ENCODE data around the gene RPL31.
A peak's percentile ranks its signal among the peaks of the same experiment; 100 is the strongest.

Gene RPL31

GRCh38 chr2:100976061-100976460 lies 26.0 kb upstream of the RPL31 start:
- Histone ChIP-seq H3K9me3 (ENCODE audit: control insufficient read depth, low read length) (no peaks in the 10 kb centered on the region), H3K27me3 (replicated peaks; ENCODE audit: control insufficient read depth, insufficient read depth, low read length) (no peaks in the 10 kb centered on the region), H3K9ac (ENCODE audit: low read length) (no peak overlapping the region), H3K4me3 (ENCODE audit: low read length) (no peak overlapping the region), H3K36me3 (ENCODE audit: control insufficient read depth, insufficient read depth, low read length, severe bottlenecking) (peaks cover 87% of the 10 kb centered on the region), H3K4me1 (ENCODE audit: control insufficient read depth, insufficient read depth, low read length) (peaks cover 3% of the 10 kb centered on the region)
- no peak for DNase-seq (ENCODE audit: low read depth)

DNA sequence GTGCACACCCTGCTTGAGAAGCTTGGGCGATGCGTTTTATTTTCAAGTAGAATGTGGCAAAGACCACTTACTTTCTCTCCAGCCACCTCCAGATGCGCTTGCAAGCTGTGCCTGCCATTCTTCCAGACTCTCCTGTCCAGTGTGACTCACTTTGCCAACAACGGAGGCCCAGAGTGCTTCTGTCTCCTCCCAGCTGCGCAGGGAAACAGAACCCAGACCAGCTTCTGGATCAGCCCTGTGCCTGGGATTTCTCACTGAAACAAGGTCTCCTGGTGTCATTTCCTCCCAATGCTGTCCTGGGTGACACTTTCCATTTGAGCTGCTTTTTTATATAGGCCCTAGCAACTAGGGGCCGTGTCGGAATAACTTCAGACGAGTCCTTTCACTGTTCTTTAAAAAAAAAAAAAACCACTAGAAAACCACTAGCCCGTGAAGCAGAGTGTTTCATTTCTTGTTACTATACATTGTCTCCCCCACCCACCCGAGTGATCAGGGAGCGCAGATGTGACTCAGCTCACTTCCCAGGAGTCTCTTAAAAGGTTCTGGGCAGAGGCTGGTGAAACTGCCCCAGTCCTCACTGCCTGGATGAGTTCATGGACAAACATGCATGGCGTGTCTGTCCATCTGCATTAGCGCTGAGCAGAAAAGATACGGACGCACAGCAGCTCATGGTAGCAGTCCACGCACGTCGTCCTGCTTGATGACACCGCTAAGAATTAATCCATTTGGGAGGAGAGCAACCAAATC lies 25.3 kb upstream of the RPL31 start:
- Histone ChIP-seq H3K36me3 (ENCODE audit: control insufficient read depth, insufficient read depth, low read length, severe bottlenecking) (peaks cover 80% of the 10 kb centered on the region), H3K4me3 (ENCODE audit: low read length) (no peak overlapping the region), H3K27me3 (replicated peaks; ENCODE audit: control insufficient read depth, insufficient read depth, low read length) (no peaks in the 10 kb centered on the region), H3K9ac (ENCODE audit: low read length) (no peak overlapping the region), H3K9me3 (ENCODE audit: control insufficient read depth, low read length) (no peaks in the 10 kb centered on the region), H3K4me1 (ENCODE audit: control insufficient read depth, insufficient read depth, low read length) (peaks cover 3% of the 10 kb centered on the region)
- DNase-seq (ENCODE audit: low read depth) = no peak

- Histone ChIP-seq H3K27me3 (replicated peaks; ENCODE audit: control insufficient read depth, insufficient read depth, low read length) (no peaks in the 10 kb centered on the region), H3K9ac (ENCODE audit: low read length) (no peak overlapping the region), H3K4me1 (ENCODE audit: control insufficient read depth, insufficient read depth, low read length) (peaks cover 3% of the 10 kb centered on the region), H3K36me3 (ENCODE audit: control insufficient read depth, insufficient read depth, low read length, severe bottlenecking) (peaks cover 80% of the 10 kb centered on the region), H3K9me3 (ENCODE audit: control insufficient read depth, low read length) (no peaks in the 10 kb centered on the region), H3K4me3 (ENCODE audit: low read length) (no peak overlapping the region)
- no peak for DNase-seq (ENCODE audit: low read depth)
Observed at GRCh38 chr2:100977511-100977910, 24.6 kb upstream of the RPL31 start.

DNA sequence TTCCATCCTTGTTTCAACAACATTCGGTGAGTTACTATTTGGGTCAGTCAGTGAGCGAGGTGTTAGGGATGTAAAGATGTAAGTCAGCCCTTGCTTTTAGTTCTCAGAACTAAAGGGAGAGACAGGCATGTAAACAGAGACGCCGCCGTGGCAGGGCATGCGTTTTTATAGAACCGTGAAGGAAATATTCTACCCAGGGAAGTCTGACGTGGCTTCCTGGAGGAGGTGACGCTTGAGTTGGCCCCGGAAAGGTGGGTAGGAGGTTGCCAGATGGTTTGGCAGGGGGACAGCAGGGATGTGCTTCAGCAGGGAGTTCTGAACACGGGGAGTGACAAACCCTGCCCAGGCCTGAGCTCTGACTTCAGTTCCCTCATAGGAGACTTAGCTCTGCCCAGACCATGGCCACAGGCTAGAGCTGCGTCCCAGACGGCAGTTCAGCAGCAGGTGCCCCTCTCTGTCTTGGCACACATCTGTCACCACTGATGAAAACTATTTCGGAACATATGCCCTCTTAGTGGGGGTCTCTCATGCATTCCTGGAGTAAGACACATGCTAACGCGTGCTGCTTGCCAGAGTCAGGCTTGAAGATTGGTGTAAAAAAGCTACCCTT lies 23.4 kb upstream of the RPL31 start:
- H3K27me3 ChIP-seq (replicated peaks; ENCODE audit: control insufficient read depth, insufficient read depth, low read length) = no peaks in the 10 kb centered on the region
- H3K9me3 ChIP-seq (ENCODE audit: control insufficient read depth, low read length) = no peaks in the 10 kb centered on the region
- H3K36me3 ChIP-seq (ENCODE audit: control insufficient read depth, insufficient read depth, low read length, severe bottlenecking) = peaks cover 77% of the 10 kb centered on the region
- peak; percentile 60 for DNase-seq (ENCODE audit: low read depth)
- no peak overlapping the region for H3K4me3 ChIP-seq (ENCODE audit: low read length)
- H3K9ac ChIP-seq (ENCODE audit: low read length) = no peak overlapping the region
- peaks cover 3% of the 10 kb centered on the region for H3K4me1 ChIP-seq (ENCODE audit: control insufficient read depth, insufficient read depth, low read length)

DNA sequence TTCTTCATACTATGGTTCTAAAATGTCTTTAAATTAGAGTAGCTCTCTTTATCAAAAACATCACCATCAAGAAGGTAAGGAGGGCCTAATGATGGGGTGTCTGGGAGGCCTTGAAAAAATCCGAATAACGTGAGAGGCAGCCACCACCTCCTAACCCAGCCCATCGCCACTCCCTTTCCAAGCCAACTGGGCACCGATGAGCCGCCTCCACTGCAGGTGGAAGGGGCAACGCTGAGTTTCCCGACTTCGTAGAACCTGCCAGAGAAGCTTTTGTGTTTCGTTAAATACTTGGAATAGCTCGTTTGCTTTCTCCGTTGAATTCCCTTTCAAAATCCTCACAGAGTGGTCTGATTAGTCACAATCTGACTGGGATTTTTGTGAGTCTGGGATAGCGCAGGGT lies 22.0 kb upstream of the RPL31 start:
- H3K9ac ChIP-seq (ENCODE audit: low read length) = no peak overlapping the region
- no peaks in the 10 kb centered on the region for H3K27me3 ChIP-seq (replicated peaks; ENCODE audit: control insufficient read depth, insufficient read depth, low read length)
- H3K4me3 ChIP-seq (ENCODE audit: low read length) = no peak overlapping the region
- H3K4me1 ChIP-seq (ENCODE audit: control insufficient read depth, insufficient read depth, low read length) = peaks cover 10% of the 10 kb centered on the region
- no peaks in the 10 kb centered on the region for H3K9me3 ChIP-seq (ENCODE audit: control insufficient read depth, low read length)
- peaks cover 65% of the 10 kb centered on the region for H3K36me3 ChIP-seq (ENCODE audit: control insufficient read depth, insufficient read depth, low read length, severe bottlenecking)
- no peak for DNase-seq (ENCODE audit: low read depth)

GRCh38 chr2:100981011-100981410 lies 21.1 kb upstream of the RPL31 start:
- H3K4me3 ChIP-seq (ENCODE audit: low read length) = no peak overlapping the region
- DNase-seq (ENCODE audit: low read depth) = no peak
- peaks cover 56% of the 10 kb centered on the region for H3K36me3 ChIP-seq (ENCODE audit: control insufficient read depth, insufficient read depth, low read length, severe bottlenecking)
- peaks cover 10% of the 10 kb centered on the region for H3K4me1 ChIP-seq (ENCODE audit: control insufficient read depth, insufficient read depth, low read length)
- no peaks in the 10 kb centered on the region for H3K27me3 ChIP-seq (replicated peaks; ENCODE audit: control insufficient read depth, insufficient read depth, low read length)
- no peak overlapping the region for H3K9ac ChIP-seq (ENCODE audit: low read length)
- H3K9me3 ChIP-seq (ENCODE audit: control insufficient read depth, low read length) = no peaks in the 10 kb centered on the region

DNA sequence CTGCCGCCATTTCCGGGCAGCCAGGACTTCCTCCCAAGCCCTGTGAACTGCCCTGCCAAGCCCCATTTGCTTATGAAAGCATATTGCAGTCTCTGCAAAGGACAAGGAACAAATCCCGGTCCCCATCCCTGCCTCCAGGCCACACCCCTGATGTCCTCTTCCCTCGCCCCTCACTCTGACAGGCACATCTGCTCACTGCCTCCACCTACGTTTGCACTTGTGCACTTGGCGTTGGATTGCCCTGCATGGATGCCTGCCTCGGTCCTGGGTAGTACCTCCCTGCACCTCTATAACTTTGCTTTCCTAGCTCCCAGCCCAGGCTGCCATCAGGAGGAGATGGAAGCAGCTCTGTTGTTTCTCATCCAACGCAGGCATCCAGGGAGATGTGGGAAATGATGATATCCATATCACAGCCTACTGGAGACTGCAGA lies 19.6 kb upstream of the RPL31 start:
- DNase-seq (ENCODE audit: low read depth) = no peak
- no peaks in the 10 kb centered on the region for H3K27me3 ChIP-seq (replicated peaks; ENCODE audit: control insufficient read depth, insufficient read depth, low read length)
- no peak overlapping the region for H3K9ac ChIP-seq (ENCODE audit: low read length)
- no peaks in the 10 kb centered on the region for H3K9me3 ChIP-seq (ENCODE audit: control insufficient read depth, low read length)
- peaks cover 10% of the 10 kb centered on the region for H3K4me1 ChIP-seq (ENCODE audit: control insufficient read depth, insufficient read depth, low read length)
- H3K4me3 ChIP-seq (ENCODE audit: low read length) = no peak overlapping the region
- peaks cover 46% of the 10 kb centered on the region for H3K36me3 ChIP-seq (ENCODE audit: control insufficient read depth, insufficient read depth, low read length, severe bottlenecking)

DNA sequence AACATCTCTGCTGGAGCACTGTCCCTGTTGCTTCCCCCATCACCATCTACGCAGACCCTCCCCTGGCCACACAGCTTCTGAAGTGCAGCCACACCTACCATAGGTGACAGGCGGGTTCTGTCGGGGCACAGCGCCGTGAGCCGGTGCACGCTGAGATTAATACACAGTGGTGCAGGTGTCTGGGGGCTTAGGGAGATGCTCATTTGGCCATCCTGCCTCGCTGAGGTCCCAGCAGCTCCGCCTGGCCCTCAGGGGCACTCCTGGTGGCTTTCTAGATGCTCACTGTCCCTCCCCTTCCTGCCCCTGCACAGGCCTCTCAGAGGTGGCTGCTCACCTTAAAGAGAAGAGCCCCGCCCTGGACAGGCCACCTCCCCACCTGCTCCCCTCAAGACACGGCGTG lies 18.9 kb upstream of the RPL31 start:
- H3K36me3 ChIP-seq (ENCODE audit: control insufficient read depth, insufficient read depth, low read length, severe bottlenecking) = peaks cover 46% of the 10 kb centered on the region
- no peak overlapping the region for H3K4me3 ChIP-seq (ENCODE audit: low read length)
- H3K4me1 ChIP-seq (ENCODE audit: control insufficient read depth, insufficient read depth, low read length) = peaks cover 10% of the 10 kb centered on the region
- no peaks in the 10 kb centered on the region for H3K27me3 ChIP-seq (replicated peaks; ENCODE audit: control insufficient read depth, insufficient read depth, low read length)
- no peak overlapping the region for H3K9ac ChIP-seq (ENCODE audit: low read length)
- DNase-seq (ENCODE audit: low read depth) = no peak
- no peaks in the 10 kb centered on the region for H3K9me3 ChIP-seq (ENCODE audit: control insufficient read depth, low read length)

DNA sequence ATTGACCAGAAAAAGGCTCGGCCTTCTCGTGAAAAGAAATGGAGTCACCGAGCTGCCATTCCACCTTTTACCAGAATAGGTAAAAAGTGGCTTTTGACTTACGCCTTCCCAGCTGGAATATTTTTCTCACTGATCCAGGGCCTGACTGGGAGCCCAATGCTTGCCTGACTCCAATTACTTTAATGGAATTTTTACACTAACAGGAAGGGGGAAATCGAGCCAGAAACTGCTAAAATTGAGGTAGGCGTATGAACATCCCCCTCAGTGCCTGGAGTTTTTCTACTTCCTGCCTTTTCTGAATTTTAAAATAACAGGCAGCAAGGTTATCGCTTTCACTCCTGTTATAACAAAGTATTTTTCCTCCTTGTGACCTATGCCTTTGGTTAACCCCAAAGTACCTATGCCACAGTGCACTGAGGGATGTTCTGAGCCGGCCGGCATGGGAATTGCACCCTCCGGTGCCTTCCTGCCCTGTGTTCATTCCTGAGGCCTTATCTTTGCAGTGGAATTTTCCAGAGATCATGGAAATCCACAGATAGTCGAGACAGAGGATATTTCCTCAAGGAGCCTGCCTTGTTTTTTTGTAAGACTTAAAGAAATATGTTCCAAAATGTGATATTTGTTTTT lies 18.3 kb upstream of the RPL31 start:
- peaks cover 10% of the 10 kb centered on the region for H3K4me1 ChIP-seq (ENCODE audit: control insufficient read depth, insufficient read depth, low read length)
- H3K36me3 ChIP-seq (ENCODE audit: control insufficient read depth, insufficient read depth, low read length, severe bottlenecking) = peaks cover 42% of the 10 kb centered on the region
- no peaks in the 10 kb centered on the region for H3K27me3 ChIP-seq (replicated peaks; ENCODE audit: control insufficient read depth, insufficient read depth, low read length)
- H3K9ac ChIP-seq (ENCODE audit: low read length) = no peak overlapping the region
- H3K4me3 ChIP-seq (ENCODE audit: low read length) = no peak overlapping the region
- H3K9me3 ChIP-seq (ENCODE audit: control insufficient read depth, low read length) = no peaks in the 10 kb centered on the region
- DNase-seq (ENCODE audit: low read depth) = no peak

- Histone ChIP-seq H3K9ac (ENCODE audit: low read length) (no peak overlapping the region), H3K9me3 (ENCODE audit: control insufficient read depth, low read length) (no peaks in the 10 kb centered on the region), H3K36me3 (ENCODE audit: control insufficient read depth, insufficient read depth, low read length, severe bottlenecking) (peaks cover 34% of the 10 kb centered on the region), H3K4me1 (ENCODE audit: control insufficient read depth, insufficient read depth, low read length) (peaks cover 17% of the 10 kb centered on the region), H3K4me3 (ENCODE audit: low read length) (no peak overlapping the region), H3K27me3 (replicated peaks; ENCODE audit: control insufficient read depth, insufficient read depth, low read length) (no peaks in the 10 kb centered on the region)
- peak; percentile 87 for DNase-seq (ENCODE audit: low read depth)
Observed at GRCh38 chr2:100984892-100985307, 17.2 kb upstream of the RPL31 start.

DNA sequence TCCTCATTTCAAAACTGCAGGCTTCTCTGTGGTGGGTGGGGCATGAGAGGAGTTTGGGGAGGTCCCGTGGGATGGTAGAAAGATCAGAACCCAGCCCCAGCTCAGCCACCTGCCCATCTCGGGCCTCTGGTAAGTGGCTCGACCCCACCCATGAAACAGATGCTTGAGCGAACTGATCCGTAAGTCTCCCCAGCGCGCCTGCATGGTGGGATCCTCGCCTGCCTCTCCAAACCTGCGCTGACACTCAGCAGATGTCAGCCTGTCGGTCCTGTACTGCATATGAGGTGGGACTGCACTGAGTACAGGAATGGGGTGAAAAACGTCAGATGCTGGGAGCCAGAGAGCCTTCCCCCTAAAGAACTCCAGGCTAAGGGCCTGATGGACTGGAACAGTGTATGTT lies 15.9 kb upstream of the RPL31 start:
- no peak for DNase-seq (ENCODE audit: low read depth)
- Histone ChIP-seq H3K9ac (ENCODE audit: low read length) (no peak overlapping the region), H3K36me3 (ENCODE audit: control insufficient read depth, insufficient read depth, low read length, severe bottlenecking) (peaks cover 34% of the 10 kb centered on the region), H3K9me3 (ENCODE audit: control insufficient read depth, low read length) (no peaks in the 10 kb centered on the region), H3K4me3 (ENCODE audit: low read length) (no peak overlapping the region), H3K27me3 (replicated peaks; ENCODE audit: control insufficient read depth, insufficient read depth, low read length) (no peaks in the 10 kb centered on the region), H3K4me1 (ENCODE audit: control insufficient read depth, insufficient read depth, low read length) (peaks cover 14% of the 10 kb centered on the region)
